GM19467 (cell line): ENCODE measurements around the gene BTBD16.

Experiments
- ATAC-seq: cut with Tn5 transposase; IDR thresholded peaks from one replicate; pipeline ENCODE4 v1.9.1; 2021; ENCODE audit warnings: mild to moderate bottlenecking, moderate library complexity; ENCODE audit not compliant: unreplicated experiment

BTBD16 gene

DNA sequence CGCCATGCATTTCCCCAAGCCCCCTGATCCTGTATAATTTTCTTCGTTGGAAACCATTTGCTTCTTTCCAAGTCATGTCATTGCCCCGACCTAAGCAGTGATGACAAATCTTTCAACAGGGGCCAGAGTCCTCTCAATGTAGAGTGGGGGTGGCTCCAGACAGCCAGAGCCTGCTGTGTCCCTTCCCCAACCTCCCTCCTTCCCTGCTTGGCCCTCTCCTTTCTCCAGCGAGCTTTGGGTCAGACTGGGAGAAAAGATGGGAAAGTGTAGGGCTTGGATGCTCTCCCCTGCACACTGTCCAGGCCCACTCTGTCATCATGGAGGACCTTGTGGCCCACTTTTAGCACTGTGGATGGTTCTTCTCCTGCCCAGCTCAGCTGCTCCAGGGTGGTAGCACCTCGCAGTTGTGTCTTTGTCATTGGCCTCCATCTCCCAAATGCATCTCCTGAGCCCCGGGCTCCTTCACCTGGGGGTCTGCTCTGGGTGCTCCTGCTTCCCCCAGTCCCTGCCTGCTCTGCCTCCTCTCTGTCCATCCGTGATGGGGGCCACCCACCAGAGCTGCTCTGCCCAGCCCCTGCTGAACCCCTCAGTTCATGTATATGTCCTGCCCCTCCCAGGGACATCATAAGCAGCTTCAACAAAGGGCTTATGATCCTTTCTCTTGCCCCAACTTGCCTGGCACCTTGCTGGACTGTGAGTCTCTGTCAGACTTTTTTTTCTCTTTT is 37.5 kb downstream of the BTBD16 start:
- no peak for ATAC-seq

DNA sequence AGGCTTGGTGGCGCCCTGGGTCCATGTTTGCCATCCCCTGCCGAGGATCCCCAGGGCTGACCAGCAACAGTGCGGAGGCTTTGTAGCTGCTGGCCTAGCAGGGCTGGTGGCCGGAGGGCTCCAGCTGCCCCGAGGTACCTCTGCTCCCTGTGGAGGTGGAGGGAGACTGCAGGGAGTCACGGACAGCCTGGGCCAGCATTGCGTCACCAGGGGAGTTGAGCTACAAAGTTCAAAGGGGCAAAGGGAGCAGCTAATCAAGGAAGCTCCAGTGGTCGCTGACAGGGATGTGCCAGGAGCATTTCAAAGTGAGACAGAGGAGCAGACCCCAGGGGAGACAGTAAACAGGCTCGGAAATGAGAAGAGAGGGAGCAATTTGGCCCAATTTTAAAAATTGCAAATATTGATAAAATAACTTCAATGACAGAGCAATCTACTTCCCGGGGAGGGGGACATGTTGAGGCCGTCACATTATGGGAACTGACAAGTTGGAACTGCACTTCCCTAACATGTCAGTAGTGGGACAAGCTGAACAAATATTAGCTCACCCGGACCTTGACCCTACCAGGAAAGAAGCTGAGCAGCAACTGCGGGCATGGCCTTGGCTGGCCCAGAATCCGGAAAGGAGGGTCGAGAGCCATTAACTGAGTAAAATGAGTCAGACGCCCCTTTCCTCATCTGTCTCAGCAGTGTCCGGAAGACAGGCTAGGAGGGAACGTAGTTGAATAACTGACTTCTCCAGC is 39.4 kb downstream of the BTBD16 start:
- ATAC-seq, result no peak

DNA sequence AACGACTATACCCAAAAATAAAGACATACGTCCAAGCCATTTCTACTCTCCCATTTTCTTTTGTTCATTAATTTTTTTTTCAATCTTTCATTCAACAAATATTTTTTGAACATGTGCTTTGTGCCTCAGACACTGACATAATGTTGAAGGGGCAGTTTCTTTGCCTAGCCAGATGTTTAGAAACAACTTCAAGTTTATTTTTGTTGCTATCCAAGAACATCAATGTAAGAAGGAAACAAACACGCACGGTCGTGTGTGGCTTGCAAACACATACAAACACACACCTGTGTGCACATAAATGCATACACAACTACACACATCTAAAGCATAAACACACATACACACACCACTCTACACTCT is 39.9 kb downstream of the BTBD16 start:
- ATAC-seq, result no peak

DNA sequence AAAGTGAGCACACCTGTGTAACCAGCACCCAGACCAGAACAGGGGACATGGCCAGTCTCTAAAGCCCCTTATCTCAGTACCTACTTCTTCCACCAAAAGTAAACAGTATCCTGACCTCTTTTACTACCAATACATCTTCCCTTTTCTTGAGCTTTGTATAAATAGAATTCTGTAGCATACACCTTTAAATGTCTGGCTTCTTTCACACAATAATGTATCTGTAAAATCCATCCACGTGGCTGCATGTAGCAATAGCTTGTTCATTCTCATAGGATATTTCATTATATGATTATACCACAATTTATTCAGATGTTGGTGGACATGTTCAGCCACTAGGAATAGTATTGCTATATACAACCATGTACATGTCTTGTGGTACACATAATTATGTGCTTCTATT is 40.6 kb downstream of the BTBD16 start:
- no peak for ATAC-seq

DNA sequence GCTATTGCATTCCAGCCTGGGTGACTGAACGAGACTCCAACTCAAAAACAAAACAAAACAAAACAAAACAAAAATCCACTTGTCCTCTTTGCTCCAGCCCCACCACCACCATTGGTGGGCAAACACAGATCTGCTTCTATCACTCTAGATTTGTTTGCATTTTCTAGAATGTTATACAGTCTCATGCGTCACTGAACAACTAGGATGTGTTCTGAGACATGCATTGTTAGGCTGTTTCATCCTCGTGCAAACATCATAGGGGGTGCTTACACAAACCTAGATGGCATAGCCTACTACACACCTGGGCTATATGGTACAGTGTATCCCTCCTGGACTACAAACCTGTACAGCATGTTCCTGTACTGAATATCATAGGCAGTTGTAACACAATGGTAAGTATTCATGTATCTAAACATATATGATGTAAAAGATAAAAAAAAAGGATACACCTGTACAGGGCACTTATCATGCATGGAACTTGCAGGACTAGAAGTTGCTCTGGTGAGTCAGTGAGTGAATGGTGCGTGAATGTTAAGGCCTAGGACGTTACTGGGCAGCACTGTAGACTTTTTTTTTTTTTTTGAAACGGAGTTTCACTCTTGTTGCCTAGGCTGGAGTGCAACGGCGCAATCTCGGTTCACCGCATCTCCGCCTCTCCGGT is 45.3 kb downstream of the BTBD16 start:
- ATAC-seq, result no peak

DNA sequence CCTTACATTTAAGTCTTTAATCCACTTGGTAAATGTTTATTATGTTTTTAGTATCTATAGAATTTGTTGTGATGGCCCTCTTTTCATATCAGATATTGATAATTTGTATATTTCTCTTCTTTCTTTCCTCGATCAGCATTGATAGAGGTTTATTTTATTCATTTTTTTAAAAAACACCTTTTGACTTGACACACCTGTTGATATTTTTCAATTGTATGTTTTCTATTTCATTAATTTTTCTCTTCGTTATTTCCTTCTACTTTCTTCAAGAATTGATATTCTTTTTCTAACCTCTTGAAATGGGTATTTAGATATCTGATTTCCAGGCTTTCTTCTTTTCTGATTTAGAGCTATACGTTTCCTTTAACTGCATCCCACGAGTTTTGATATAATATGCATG is 50.9 kb downstream of the BTBD16 start:
- ATAC-seq, result no peak

DNA sequence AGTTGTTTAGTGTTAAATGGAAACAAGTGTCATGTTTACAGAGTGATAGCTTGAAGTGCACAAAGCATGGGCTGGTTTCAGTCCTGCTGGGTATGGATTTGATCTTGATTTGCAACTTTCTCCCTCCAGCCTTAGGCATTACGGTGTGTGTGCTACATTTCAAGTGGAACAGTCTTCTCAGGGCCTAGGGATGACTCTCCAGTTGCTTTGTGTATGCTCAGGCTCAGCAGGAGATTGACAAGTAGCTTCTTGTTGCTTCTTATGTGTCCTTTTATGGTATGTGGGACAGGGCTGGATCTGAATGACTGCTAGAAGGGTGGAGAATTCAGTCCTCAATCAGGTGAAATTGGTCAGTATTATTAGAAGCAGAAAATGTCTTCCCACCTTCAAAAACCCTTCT is 52.1 kb downstream of the BTBD16 start:
- no peak for ATAC-seq

DNA sequence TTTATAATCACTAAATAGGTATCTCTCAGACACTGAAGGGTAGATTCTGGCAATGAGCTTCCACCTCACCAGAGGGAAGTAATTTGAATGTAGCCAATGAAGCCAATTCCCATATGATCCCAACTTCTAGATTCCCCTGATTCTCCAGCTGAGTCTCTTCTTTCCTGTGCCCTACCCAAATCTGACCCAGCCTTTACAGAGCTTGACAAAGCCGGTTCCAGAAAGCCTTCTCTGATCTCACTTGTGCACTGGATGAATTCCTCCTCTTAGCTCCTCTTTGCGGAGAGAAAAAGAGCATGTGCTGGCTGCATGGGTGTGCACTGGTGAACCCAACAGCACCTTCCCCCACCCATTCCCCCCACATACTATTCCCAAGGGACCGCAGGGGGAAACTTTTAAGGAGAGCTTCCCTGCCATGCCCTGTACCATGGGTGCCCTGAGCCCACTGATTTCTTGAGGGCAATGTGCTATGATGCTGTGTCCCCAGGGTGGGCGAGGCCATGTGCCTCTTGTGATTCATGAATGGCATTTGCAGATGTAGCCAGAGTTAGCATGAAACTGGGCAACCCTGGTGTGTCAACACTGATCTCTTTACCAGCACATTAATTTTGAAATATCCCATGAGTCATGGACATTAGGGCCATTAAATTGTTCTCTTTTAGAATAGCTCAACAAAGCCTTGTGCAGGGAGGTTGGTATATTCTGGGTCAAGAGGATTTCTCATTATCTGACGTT is 53.0 kb downstream of the BTBD16 start:
- no peak for ATAC-seq

DNA sequence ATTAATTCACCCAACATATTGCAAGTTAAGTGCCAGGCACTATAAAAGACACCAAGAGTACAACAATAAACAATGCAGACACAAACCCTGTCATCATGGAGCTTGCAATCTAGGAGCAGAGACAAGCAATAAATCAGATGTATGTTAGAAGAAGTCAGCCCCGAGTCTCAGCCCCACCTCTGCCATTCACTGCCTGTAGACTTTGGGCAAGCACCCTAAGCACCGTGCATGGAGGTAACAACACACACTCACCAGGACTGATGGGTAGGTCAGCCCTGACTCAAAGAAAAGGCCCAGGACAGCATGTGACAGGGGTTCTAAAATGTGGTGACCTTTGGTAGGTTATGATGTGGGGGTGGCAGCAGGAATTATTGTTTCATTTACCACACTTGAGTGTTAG is 54.1 kb downstream of the BTBD16 start:
- ATAC-seq, result no peak

DNA sequence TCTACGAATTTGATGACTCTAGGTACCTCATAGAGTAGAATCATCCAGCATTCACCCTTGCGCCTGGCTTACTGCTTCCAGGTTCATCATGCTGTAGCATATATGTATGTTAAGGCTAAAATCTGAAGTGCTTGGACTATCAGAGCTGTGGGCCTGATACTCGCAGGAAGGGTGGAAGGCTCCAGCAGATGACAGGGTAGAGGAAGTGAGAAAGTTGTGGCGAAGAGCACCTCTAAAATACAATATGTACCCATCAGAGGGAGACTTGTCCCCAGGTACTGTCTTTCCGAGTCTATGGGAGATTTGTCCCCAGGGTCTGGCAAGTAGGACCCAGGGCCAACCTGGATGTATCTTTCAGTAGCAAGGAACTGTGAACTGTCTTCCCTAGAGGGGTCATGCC is 55.3 kb downstream of the BTBD16 start:
- no peak for ATAC-seq

DNA sequence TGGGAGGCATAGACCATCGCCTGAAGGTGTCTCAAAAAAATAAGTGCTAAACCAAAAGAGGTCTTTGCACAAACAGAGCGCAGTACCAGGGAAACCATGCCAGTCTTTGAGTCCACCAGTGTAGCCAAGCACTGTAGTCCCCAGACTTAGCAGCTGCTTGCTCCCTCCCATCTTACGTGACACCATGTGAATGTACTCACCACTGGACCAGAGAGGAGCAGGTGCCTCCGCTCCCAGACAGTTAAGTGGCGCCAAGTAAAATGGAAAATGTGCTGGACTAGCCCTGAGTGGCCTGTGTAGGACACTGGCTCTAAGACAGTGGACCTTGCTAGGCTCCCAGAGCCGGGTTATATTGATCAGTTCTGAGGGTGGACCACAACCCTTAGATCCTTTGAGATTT is 55.7 kb downstream of the BTBD16 start:
- ATAC-seq, result no peak

DNA sequence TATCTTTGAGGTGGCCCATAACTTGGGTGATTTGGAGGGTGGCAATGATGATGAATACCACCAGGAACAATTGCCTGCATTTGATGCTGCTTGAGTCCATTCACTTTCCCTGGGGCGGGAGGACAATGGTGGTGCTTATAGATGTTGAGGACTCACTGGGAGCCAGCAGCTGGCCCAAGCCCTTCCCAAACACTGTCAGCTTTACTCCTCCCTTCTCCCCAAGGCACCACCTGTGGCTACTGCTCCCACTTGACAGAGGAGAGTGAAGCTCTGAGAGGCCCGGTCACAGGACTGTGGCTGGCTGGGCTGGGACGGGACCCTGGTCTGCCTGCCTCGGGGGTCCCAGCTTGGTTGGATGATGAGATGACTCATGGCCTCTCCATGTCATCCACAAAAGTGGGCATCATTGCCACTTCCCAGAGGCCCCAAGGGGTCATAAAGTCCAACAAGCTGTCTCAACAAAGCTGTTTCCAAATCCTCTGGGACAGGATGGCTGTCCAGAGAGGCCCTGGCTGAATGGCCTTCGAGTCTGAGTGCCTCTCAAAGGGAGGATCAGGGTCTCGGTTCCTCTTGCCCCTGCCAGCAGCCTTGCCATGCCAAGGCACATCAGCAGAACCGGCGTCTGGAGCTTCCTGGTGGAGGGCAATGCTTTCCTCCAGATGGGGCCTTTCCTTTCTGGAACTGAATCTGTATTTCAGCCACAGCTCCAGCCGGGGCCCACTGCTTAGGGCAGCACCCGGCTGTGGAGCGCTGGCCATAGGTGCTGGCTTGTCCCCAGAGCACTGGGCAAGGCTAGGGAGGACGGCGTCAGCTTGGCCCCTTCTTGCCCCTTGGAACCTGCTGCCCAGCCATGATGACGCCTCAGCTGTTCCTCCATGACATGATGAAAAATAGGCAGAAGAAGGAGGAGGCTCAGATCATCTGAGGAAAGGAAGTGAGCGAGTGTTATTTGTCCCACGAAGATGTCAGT is 56.4 kb downstream of the BTBD16 start:
- no peak for ATAC-seq

DNA sequence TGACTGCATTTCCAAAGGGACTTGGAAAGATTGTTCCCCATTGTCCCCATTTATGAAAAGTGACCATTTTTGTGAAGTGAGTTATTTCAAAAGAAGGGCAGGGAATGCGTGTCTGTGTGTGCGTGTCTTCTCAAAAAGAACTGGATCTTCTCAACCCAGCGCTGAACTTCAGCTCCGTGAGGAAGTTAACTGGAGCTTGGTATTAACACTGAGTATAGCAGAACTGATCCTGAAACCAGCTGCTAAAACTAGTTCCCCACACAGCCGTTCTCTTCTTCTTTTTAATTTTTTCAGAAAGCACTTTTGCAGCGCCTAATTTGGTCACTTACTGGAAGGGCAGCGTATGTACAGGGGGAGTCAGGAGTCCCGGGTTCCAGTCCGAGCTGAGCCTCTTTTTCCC is 57.6 kb downstream of the BTBD16 start:
- ATAC-seq, result no peak

DNA sequence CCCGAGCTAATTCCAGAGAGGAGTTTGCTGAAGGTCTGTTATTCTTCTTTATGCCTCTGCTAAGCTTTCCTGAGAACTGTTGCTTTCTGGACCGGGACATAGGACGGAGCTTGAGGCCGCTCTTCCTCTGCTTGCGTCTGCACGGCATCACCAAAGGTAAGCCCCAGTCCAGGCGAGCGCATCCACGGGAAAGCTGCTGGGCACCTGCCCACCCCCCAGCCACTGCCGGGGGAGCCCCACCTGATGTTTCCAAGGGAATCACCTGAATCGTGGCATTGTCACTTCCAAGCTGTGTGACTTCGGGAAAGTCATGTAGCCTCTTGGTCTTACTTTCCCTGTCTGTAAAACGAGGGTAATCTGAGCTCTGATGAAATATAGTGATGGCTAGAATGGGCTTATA is 58.3 kb downstream of the BTBD16 start:
- no peak for ATAC-seq

DNA sequence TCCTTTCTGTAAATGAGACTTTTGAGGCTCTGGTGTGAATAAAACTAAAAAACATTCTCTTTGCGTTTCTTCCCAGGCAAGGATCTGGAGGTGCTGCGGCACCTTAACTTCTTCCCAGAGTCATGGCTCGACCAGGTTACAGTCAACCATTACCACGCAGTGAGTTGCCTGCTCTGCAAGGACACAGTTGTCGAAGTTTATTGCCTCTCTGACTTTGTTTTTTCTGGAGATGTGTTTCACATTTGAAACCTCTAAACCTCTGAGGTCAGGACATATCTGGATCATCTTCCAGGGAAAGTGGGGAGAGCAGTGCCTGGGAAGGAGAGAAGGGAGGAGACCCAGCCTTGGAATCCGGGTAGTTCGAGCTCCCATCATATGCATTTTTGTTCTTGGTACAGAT is 60.0 kb downstream of the BTBD16 start:
- ATAC-seq, result no peak

DNA sequence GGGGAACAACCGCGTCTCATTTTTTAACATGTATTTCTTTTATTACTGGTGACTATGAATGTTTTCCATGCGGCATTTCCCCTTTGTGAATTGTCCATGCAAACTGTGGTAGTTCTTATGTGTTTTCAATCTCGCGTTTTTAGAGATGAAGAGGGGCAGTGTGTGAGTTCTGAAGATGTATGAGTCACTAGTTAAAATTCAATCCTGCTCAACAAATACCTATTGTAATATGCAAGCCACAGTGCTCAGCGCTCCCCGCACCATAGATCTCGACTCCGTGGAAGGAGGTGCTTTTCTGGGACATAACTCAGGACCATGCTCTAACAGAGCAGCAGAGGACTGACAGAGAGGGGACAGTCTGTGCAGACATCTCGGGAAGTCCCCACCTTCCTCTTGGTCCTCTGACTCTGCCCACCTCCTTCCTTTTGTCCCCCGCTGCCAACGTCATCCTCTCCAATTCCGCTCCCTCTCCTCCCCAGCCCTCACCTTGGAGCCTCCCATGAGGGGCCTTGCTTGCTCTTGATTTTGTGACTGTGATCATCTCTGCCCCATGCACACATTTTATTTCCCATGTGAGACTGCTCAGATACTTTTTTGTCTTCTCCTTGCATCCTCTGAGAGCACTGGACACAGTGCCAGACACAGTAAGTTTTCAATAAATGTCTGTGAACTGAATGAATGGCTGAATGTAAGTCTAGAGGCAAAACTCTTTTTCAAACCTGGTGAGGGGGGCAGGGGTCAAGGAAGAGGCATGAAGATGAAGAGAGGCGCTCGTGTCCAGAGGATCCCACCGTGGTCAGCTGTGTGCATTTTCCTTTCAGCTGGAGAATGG is 60.7 kb downstream of the BTBD16 start:
- no peak for ATAC-seq

DNA sequence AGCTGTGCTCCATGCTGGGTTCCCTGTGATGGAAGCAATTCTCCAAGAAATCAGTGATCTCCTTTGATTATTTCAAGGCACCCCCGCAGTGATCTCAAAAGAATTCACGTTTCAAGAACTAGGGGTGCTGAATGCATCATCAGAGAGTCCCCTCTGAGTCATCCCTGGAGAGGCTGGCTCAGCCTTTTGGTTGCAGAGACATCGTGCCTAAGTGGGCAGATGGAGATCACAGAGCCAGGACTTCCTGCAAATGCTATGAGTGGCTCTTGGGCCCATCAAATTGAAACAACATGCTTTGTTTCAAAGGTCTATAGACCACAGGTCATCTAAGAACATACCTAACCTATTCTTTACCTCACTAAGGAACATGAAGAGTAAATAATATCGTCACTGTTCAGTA is 61.9 kb downstream of the BTBD16 start:
- no peak for ATAC-seq

DNA sequence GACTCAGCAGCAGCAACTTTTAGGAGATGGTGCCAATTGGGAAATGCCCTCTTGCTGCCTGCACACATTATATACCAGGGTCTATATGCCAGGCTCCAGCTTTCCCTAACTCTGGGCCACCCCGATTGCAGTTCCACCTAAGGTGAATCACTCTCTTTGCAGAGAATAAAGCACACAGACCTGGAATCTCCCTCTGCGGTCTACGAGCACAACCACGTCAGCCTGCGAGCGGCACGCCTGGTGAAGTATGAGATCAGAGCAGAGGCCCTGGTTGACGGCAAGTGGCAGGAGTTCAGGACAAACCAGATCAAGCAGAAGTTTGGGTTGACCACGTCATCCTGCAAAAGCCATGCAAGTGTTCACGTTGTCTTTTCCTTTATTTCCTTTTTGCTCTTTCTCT is 65.2 kb downstream of the BTBD16 start:
- ATAC-seq, result no peak

DNA sequence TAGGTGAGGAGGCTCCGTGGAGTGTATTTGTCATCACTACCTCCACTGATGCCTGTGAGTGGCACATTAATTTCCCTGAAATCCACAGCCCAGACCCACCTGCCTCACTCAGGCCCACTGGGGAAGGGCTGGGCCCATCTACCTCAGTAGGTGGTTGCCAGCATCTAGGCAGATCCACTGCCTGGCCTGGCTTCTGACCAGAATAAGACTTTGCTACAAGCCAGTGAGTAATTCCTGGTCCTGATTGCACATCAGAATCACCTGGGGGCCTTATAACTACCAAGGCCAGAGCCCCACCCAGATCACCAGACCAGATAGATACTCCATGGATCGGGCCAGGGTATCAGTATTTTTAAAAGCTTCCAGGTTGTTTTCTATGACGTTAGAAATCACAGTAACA is 65.9 kb downstream of the BTBD16 start:
- ATAC-seq, result no peak
